Activated CD8-positive, alpha-beta T cell treated with anti-CD3 and anti-CD28 coated beads for 36 hours (primary cell): ENCODE measurements around the gene KISS1R. TPM values are rescaled to one million over a fixed set of nuclear protein-coding genes. Genes with fewer than 3 reads are reported as not detected.

ENCODE experiments used
- ATAC-seq: fragments of 200-7000 bp; cut with Tn5 transposase; one replicate; pipeline ENCODE4 v1.10.0; 2021; ENCODE audit warnings: mild to moderate bottlenecking, moderate library complexity
- CTCF ChIA-PET: fragments of 350-600 bp; sonication (Branson Sonifier 250); formaldehyde crosslinking; loops from one replicate; lab custom pipeline; 2021; ENCODE audit warnings: antibody characterized with exemption; lab: Charles Lee
- POLR2A ChIA-PET: fragments of 350-600 bp; sonication (Branson Sonifier 250); formaldehyde crosslinking; loops from one replicate; lab custom pipeline; 2021; ENCODE audit warnings: antibody characterized with exemption; lab: Charles Lee
- DNase-seq: peaks from one replicate; pipeline ENCODE4 v3.0.0-alpha.2; 2020
- H3K27ac Mint-ChIP-seq: one replicate; pipeline ENCODE4 v1.8.0; 2021; ENCODE audit warnings: mild to moderate bottlenecking, mixed read lengths
- H3K27me3 Mint-ChIP-seq: one replicate; pipeline ENCODE4 v1.8.0; 2021; ENCODE audit warnings: mixed read lengths
- H3K36me3 Mint-ChIP-seq: one replicate; pipeline ENCODE4 v1.8.0; 2021; ENCODE audit warnings: low read depth, mixed read lengths
- H3K4me1 Mint-ChIP-seq: one replicate; pipeline ENCODE4 v1.8.0; 2021; ENCODE audit warnings: low read depth, mixed read lengths
- H3K4me3 Mint-ChIP-seq: one replicate; pipeline ENCODE4 v1.8.0; 2021; ENCODE audit warnings: mild to moderate bottlenecking, moderate library complexity, mixed read lengths
- H3K9me3 Mint-ChIP-seq: one replicate; pipeline ENCODE4 v1.8.0; 2021; ENCODE audit warnings: mixed read lengths
- CTCF ChIP-seq: fragments of 200-600 bp; IDR thresholded peaks from one replicate; pipeline ENCODE4 v1.8.0; 2022; ENCODE audit warnings: antibody characterized with exemption, mild to moderate bottlenecking
- intact Hi-C: fragments of 100-400 bp; cut with micrococcal nuclease; formaldehyde crosslinking; loops from one replicate; pipeline ENCODE4 v1.10.0; 2022
- total RNA-seq, 2 experiments: library from RNA; stranded (reverse); gene quantifications; one replicate each; pipeline ENCODE4 v1.2.3, GENCODE V29; 2021

The KISS1R gene
- total RNA-seq, 2 experiments from 2014 or later, result 14.0 to 15.5 TPM

DNA sequence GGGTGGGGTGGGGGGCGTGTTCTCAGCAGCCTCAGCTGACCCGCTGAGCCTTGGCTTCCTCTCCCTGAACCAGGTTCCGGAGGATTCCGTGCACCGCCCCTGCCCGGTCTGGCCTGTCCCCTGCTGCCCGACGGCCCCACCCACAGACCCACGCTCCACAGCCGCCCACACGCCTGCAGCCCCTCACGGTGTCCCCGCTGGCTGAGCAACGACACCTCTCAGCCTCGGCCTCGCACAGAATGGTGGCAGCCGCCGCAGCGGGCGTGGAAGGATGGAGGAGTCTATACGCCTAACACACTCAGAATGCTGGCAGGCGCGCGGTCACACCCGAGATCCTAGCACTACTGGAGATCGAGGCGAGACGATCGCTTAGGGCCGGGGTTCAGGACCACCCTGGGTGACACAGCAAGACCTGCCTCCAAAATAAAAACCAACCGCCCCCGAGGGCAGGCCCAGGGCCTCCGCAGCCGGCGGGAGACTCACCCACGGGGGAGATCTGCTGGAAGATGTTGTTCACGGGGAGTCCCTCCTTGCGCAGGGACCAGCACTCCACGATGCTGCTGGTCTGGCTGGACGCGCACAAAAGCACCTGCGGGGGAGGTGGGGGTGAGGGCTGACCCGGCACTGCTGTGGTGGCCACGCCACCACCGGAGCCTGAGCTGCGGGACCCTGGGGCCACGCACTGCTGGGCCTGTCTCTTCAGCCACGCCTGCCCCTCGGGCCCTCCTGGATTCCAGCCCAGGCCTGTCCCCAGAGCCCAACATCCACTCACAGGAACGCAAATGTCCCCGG lies 32.5 kb upstream of the KISS1R start:
- DNase-seq (no peak), ATAC-seq (no peak)
- CTCF ChIA-PET, result no interaction called here
- Mint-ChIP-seq H3K27me3 (no peaks in the 10 kb centered on the region), H3K9me3 (no peaks in the 10 kb centered on the region), H3K4me1 (peaks cover 4% of the 10 kb centered on the region), H3K36me3 (peaks cover 2% of the 10 kb centered on the region), H3K4me3 (no peak overlapping the region), H3K27ac (no peak overlapping the region)
- intact Hi-C loops, result no loop called here
- POLR2A ChIA-PET, result no interaction called here
- TF ChIP-seq CTCF, result no peak

DNA sequence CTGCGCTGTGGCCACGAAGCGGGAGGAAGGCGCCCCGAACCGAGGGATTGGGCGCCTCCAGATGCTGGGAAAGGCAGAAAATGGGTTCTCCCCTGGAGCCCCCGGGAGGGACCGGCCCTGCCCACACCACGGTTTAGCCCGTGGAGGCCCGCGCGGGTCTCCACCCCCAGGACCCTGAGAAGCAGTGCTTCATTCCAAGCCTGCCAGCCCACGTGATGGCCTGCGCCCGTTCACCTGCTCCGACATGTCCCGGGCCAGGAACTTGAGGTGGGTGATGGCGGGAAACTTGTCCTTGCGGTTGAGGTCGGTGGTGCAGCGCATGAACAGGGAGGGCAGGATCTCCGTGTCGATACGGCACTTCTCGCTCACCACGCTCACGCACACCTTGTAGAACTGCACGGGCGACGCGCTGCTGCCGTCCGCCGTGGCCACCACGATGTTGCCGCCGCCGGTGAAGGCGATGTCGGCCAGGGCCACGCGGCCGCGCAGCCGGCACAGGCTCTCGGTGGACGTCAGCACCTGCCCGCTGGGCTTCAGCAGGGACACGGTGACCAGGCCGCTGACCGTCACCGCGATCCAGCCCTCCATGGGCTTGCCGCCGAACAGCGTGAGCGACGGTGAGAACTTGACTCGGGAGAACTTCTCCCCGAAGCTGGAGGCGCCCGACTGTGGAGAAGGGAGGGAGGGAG lies 31.5 kb upstream of the KISS1R start:
- ChIA-PET CTCF (no interaction called here), POLR2A (no interaction called here)
- H3K4me3 Mint-ChIP-seq, result no peak overlapping the region
- ATAC-seq, result no peak
- intact Hi-C loops, result no loop called here
- no peak overlapping the region for H3K27ac Mint-ChIP-seq
- H3K4me1 Mint-ChIP-seq, result peaks cover 4% of the 10 kb centered on the region
- peaks cover 2% of the 10 kb centered on the region for H3K36me3 Mint-ChIP-seq
- no peak for TF ChIP-seq CTCF
- DNase-seq, result no peak
- H3K9me3 Mint-ChIP-seq, result no peaks in the 10 kb centered on the region
- H3K27me3 Mint-ChIP-seq, result no peaks in the 10 kb centered on the region

DNA sequence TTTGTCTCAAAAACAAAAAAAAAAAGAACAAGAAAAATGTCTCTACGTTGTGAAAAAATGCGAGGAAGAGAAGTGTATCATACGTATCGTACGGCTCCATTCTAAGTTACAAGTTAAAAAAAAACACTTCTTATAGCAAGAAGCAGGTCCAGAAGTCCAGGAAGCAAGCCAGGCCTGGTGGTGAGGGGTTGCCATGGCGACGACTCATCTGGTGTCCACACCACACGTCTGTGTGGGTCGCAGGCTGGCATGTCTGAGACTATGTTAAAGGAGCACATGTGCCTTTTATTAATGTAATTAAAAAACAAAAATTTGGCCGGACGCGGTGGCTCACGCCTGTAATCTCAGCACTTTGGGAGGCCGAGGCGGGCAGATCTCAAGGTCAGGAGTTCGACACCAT lies 30.1 kb upstream of the KISS1R start:
- ChIA-PET POLR2A (no interaction called here), CTCF (no interaction called here)
- Mint-ChIP-seq H3K4me3 (no peak overlapping the region), H3K4me1 (peaks cover 7% of the 10 kb centered on the region), H3K36me3 (no peaks in the 10 kb centered on the region), H3K9me3 (no peaks in the 10 kb centered on the region), H3K27me3 (no peaks in the 10 kb centered on the region), H3K27ac (no peak overlapping the region)
- intact Hi-C loops, result no loop called here
- peak; percentile 34 for DNase-seq
- no peak for ATAC-seq
- no peak for TF ChIP-seq CTCF

DNA sequence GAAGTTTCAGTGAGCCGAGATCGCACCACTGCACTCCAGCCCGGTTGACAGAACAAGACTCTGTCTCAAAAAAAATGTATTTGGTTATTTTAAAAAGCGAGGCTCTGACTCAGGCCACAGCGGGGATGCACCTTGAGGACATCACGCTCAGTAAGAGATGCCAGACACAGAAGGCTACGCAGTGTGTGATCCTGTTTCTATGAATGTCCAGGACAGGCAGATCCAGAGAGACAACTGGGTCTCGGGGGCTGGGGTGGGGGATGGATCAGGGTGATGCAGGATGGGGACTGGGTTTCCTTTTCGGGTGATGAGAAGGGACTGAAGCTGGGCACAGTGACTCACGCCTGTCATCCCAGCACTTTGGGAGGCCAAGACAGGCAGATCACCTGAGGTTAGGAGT lies 29.5 kb upstream of the KISS1R start:
- ATAC-seq (no peak), DNase-seq (no peak)
- ChIA-PET POLR2A (no interaction called here), CTCF (no interaction called here)
- intact Hi-C loops, result no loop called here
- Mint-ChIP-seq H3K4me1 (peaks cover 10% of the 10 kb centered on the region), H3K4me3 (no peak overlapping the region), H3K9me3 (no peaks in the 10 kb centered on the region), H3K27me3 (no peaks in the 10 kb centered on the region), H3K36me3 (no peaks in the 10 kb centered on the region), H3K27ac (peak overlapping the region; percentile 42)
- TF ChIP-seq CTCF, result no peak
